Measurements from ENCODE around the gene APCDD1L.
"Not testable (repeated sequence)": the region's sequence is repeated elsewhere in the genome, so short reads cannot be mapped to it uniquely, and the experiment has no call there.

The APCDD1L gene

DNA sequence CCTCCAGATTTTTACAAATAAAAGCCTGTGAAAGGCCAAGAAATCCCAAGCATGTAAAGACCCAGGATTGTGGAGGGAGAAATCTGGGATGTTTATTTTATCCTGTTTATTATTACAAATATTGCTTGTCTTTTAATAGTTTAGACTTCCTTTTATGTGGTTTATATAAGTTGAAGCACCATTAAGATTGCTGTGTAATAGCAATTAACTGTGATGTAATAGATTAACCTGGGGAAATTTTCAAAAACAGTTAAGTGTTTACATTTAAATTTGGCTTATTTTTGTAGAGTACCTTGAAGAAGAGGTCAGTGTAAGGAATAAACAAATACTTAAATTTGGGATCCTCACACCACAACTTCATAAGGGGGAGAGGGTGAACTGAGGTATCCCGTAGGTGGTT, 99.1 kb downstream of the APCDD1L start:
- H3K4me3 ChIP-seq (ENCODE audit: low read length): no peak overlapping the region
- H3K4me1 ChIP-seq (ENCODE audit: control insufficient read depth, insufficient read depth, low read length): no peaks in the 10 kb centered on the region
- H3K36me3 ChIP-seq (ENCODE audit: control insufficient read depth, insufficient read depth, low read length): peaks cover 7% of the 10 kb centered on the region
- H3K9ac ChIP-seq (ENCODE audit: low read length): no peak overlapping the region
- no peaks in the 10 kb centered on the region for H3K9me3 ChIP-seq (ENCODE audit: control insufficient read depth, low read length)
- H3K27me3 ChIP-seq (ENCODE audit: control insufficient read depth, insufficient read depth, low read length): no peaks in the 10 kb centered on the region

GRCh38 chr20:58414786-58415185, 100.4 kb downstream of the APCDD1L start:
- not testable (repeated sequence) for H3K27me3 ChIP-seq (ENCODE audit: control insufficient read depth, insufficient read depth, low read length); H3K36me3 ChIP-seq (ENCODE audit: control insufficient read depth, insufficient read depth, low read length); H3K4me3 ChIP-seq (ENCODE audit: low read length); H3K9me3 ChIP-seq (ENCODE audit: control insufficient read depth, low read length); H3K9ac ChIP-seq (ENCODE audit: low read length); H3K4me1 ChIP-seq (ENCODE audit: control insufficient read depth, insufficient read depth, low read length)

GRCh38 chr20:58414216-58414615, 101.0 kb downstream of the APCDD1L start:
- not testable (repeated sequence) for H3K9ac ChIP-seq (ENCODE audit: low read length); H3K4me1 ChIP-seq (ENCODE audit: control insufficient read depth, insufficient read depth, low read length); H3K9me3 ChIP-seq (ENCODE audit: control insufficient read depth, low read length); H3K36me3 ChIP-seq (ENCODE audit: control insufficient read depth, insufficient read depth, low read length); H3K4me3 ChIP-seq (ENCODE audit: low read length); H3K27me3 ChIP-seq (ENCODE audit: control insufficient read depth, insufficient read depth, low read length)

Measured in mucosa of stomach (tissue), 1 donor.